Activated naive CD8-positive, alpha-beta T cell treated with anti-CD3 and anti-CD28 coated beads, Interleukin-2, amount 50 U/mL, for 16 hours (primary cell): ENCODE data around the gene CNNM4.
"Not testable (repeated sequence)": the region's sequence is repeated elsewhere in the genome, so short reads cannot be mapped to it uniquely, and the experiment has no call there.

Source experiments
- DNase-seq: peaks from one replicate; pipeline ENCODE4 v3.0.0-alpha.2; 2020; ENCODE audit warnings: low read depth, low spot score

The CNNM4 gene

DNA sequence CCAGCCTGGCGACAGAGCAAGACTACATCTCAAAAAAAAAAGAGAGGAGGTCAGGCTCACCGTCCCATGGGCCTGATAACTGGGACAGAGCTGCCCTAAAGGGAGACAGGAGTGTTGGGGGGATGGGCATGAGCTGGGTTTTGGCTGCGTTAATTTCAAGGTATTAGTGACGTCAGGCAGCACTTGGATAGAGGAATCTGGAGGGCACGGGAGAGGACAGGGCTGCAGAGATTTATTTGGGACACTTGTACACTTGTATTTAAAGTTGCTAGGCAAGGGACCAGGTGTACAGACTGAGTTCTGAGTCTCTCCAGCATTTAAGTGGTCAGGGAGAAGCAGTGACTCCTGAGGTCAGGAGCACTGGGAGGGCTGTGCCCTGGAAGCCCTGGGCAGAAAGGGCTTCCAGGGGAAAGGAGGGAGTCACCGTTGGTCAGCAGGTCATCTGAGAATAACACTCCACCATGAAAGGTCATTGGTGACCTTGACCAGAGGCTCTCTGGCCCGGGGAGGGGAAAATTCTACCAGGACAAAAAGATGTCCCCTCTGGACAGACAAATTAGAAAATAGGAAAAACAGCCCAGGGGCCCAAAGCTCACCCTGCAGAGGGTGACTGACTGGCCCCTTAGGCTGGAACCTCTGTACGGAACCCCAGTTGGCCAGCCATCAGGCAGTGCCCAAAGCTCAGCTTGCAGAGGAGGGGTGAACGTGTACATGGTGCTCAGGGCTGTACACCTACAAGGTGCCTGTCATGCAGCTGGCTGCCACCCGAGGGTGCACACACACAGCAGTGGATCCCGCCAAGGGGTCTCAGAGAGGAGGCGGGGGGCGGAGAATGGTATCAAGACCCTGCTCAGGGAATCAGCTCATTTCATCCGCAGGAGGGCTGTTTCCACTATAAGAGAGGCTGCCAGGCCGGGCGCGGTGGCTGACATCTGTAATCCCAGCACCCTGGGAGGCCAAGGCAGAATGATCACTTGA is 32.4 kb downstream of the CNNM4 start:
- no peak for DNase-seq

DNA sequence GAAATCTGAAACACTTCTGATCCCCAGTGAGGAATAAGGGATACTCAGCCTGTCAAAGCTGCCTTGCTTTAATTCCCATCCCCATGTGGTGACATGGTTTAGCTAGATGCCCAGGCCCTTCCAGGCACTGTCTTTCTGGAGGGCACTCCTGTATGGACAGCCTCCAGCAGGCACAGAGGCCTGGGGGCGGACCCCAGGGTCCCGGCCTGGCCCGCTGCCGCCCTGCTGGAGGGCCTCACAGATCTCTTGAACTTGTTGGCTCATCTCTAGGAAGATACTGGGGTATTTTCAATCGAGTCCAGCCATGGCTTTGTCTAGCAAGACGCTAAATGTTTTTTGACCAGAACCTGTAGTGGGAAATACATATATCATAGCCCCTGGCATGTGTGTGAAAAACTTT is 34.4 kb downstream of the CNNM4 start:
- DNase-seq, result no peak

DNA sequence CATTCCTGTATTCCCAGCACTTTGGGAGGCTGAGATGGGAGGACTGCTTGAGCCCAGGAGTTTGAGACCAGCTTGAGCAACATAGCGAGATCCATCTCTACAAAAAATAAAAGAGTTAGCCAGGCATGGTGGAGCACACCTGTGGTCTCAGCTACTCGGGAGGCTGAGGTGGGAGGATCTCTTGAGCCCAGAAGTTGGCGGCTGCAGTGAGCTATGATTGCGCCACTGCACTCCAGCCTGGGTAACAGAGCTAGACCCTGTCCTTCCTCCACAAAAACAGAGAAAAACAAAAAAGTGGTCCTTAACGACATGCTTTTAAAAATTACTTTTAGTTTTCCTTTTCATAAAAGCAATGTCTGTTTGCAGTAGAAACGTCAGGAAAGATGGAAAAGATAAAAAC is 35.8 kb downstream of the CNNM4 start:
- not testable (repeated sequence) for DNase-seq

DNA sequence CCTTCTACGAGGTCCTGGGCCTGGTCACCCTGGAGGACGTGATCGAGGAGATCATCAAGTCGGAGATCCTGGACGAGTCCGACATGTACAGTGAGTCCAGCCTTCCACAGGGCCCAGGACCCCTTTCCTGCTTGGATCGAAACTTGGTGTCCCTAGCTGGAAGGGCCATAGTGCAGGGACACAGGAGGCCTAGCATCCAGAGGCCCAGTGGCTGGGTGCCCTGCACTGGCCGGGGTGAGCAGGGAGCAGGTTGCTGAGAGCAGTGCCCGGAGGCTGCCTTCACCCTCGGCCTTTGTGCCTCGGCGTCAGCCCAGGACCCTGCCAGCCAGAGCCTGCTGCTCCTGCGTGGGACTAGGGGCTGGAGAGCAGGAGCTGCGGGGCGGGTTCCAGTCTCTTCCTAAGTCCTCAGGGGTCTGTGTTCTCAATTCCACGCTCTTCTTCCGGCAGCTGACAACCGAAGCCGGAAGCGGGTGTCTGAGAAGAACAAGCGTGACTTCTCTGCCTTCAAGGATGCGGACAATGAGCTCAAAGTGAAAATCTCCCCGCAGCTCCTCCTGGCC is 36.4 kb downstream of the CNNM4 start:
- DNase-seq, result no peak

DNA sequence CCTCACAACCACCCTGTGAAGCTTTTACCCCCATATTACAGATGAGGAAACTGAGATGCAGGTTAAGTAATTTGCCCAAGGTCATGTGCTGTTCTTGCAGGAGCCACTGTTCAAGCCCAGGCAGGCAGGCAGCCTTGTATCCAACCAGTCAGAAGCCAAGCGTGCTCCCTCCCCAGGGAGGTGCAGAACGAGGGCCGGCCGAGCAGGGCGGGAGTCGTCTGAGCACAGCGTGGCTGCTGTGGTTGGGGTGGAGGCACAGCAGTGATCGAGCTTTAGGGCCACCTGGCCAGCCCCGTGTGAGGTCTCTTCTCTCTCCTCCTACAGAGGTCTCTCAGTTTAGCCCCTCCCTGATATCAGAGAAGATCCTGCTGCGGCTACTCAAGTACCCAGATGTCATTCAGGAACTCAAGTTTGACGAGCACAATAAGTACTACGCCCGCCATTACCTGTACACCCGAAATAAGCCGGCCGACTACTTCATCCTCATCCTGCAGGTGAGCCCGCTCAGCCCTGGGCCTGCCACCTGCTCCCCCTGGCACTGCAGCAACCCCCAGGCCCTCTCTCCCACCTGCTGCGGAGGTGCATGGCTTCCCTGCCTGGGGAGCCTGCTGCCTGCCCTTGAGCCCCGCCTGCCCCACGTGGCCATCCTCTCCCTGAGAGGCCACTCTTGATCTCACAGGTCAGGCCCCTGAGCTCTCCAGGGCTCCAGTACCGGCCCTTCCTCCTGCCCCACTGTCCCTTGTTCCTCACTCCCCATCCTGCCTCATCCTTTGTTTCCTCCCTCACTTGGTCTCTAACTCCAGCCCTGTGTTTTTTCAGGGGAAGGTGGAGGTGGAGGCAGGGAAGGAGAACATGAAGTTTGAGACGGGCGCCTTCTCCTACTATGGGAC is 38.3 kb downstream of the CNNM4 start:
- DNase-seq, result no peak

DNA sequence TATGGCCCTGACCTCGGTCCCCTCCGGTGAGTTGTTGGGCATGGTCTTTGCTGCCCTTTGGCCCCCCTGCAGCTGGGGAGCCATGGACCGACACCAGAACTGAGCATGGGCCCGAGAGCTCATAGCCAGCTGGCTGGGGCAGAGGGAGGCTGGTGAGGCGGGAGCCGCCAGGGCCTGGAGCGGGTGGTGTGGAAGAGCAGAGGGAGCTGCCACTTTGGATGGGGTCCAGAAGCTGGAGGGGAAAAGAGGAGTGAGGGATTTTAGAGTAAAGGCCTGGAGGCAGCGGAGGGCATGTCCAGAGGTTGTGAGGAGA is 38.9 kb downstream of the CNNM4 start:
- DNase-seq, result no peak

DNA sequence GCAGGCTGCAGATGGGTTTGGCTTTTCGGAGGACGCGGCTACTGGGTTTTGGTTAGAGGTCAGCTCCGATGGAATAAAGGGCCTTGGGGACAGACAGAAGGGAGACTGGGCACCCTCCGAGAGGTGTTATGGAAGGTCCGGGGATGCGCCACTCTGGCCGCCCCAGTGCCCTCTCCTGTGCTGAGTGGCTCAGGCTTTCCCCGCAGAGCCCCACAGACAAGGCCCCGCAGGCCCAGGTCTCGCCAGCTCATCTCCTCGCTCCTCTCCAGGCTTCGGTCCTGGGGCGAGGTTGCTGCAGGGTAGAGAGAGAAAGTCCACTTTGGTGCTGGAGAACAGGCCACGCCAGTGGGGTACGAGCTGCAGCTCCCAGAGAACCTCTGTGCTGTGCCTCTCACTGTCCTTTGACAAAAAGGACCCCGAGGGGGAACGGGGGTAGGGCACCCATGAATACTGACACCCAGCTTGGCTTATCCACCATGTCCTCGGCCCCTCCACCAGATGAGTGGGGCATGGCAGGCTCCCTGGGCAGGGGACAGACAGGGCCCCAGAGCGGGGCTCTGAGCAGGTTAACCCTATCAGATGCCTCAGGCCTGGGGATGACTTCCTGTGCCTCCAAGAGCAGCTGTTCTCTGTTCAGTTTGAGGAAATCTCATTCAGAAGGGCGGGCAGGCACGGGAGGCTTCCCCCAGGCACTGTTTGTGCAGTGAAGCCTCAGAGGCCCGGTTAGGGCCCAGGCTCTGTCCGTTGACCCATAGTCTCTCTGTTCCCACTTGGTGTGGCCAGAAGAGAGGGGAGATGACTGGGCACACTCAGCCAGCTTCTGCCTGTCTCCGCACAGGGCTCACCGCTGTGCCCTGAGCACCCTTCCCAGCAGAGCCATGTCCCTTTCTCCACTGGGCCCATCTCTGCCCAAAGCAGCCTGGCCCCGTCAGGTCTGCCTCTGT is 39.6 kb downstream of the CNNM4 start:
- DNase-seq, result no peak

DNA sequence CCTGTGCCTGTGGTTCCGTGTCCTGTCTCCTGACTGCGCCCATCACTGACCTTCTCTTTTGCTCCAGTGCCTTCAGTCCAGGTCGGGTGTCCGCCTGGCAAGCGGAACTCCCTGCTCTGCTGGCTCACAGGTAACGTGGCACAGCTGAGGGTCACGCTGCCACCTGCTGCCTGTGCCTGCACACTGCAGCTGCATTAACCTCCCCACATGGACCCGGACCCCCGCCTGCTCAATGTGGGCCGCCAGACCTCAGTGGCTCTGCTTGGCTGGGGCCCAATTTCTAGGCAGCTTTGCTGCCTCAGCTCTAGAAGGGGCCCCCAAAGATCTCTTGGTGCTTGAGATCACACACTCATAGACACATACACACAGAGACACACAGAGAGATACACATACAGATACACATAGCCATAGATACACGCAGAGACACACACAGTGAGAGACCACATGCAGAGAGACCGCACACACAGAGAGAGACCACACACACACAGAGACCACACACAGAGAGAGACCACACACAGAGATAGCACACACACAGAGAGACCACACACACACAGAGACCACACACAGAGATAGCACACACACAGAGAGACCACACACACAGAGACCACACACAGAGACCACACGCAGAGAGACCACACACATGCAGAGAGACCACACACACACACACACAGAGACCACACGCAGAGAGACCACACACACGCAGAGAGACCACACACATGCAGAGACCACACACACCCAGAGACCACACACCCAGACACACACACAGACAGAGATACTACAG is 40.5 kb downstream of the CNNM4 start:
- peak; percentile 49 for DNase-seq

DNA sequence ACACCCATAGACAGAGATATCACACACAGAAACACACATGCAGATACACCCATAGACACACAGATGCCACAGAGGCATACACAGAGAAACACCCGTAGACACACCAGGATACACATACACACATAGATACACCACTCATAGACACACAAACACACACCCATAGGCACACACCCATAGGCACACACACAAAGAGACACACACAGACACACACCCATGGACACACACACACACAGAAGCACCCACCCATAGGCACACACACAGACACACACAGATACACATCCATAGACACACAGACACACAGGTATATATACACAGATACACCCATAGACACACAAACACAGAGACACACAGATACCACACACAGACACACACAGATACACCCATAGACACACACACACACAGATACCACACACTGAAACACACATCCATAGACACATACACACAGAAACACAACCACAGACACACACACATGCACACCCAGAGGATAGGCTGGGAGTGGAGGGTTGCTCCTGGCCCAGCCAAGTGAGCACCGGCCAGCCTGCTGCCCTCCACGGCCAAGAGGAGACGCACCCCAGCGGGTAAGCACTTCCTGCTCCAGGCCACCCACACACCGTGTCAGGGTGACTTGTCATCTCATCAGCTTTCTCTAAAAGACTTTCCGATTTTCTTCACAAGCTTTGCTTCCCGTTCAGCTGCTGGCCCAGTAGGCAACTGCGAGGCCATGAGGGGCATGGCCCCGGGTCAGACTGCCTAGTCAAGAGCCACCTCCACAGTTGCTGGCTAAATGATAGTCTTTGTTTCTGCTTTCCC is 41.3 kb downstream of the CNNM4 start:
- no peak for DNase-seq

DNA sequence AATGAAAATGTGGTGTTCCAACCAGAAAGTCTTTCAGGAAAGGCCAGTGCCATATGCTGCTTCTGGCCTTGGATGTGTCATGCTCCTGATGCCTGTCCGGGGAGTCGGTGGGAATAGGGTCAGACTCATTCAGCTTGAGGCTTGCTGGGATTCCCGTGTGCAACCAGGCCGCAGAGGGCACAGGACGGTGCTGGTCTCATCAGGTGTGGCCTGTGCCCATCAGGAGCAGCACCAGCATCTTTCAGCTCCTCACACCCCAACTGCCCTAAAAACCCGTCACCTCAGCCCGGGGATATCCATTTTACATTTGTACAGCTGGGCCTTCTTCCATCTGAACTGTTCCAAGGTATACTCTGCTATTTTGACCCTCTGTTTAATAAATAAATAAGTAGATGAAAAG is 42.0 kb downstream of the CNNM4 start:
- no peak for DNase-seq

DNA sequence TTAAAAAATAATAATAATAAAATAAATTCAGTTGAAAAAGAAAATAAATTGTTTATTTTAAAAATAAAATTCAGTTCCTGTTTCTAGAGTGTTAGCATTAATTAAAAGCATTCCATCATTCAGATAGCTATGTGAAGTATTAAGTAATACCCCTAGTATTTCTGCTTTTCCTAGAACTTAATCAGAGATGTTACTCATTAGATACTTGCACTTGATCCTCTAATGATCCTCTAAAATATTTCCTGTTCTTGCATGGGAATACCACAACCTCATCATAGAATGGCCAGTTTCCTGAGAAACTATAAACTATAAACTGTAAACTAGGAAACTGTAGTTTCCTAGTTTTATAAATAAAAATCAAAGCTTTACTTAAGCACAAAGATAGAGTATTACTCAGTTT is 44.3 kb downstream of the CNNM4 start:
- DNase-seq, result no peak

DNA sequence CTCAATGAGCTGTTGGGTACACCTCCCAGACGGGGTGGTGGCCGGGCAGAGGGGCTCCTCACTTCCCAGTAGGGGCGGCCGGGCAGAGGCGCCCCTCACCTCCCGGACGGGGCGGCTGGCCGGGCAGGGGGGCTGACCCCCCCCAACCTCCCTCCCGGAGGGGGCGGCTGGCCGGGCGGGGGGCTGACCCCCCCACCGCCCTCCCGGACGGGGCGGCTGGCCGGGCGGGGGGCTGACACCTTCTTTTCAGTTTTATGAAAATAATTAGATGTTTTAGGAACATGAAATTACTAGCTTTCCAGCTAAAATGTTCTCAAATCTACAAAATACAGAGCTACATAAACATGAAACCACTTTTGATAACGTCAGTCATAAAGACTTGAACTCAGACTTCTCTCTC is 45.2 kb downstream of the CNNM4 start:
- not testable (repeated sequence) for DNase-seq

DNA sequence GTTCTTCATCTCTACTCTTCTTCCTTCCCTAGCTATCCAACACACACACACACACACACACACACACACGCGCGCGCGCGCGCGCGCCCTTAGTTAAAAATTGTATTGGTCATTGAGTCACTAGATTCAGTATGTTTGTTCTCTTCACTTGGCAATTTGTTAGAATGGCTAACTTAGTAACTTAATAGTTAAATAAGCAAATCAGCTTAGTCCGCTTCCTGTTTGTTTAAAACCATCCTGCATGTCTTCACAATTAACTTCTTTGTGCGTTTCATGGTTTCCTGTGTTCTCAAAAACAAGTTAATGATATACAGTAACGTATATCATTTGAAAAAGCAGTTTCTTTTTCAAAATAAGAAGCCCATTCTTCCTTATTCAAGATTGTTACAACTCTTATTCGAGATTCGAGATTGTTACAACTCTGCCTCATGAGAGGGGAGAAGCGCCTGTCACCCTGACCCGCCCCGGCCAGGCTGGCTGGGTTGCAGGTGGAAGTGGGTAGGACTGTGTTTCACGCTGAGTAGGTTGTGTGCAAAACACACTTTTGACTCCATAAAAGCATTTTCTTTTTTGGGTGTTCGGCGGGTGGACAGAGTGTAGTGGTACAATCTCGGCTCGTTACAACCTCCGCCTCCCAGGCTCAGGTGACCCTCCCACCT is 45.9 kb downstream of the CNNM4 start:
- DNase-seq, result no peak

DNA sequence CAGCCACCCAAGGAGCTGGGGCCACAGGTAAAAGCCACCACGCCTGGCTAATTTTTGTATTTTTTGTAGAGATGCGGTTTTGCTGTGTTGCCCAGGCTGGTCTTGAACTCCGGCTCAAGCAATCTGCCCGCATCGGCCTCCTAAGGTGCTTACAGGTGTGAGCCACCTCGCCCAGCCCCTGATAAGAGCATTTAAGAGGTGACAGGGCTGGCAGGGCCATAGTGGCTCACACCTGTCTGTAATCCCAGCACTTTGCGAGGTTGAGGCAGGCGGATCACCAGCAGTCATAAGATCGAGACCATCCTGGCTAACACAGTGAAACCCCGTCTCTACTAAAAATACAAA is 46.4 kb downstream of the CNNM4 start:
- no peak for DNase-seq

DNA sequence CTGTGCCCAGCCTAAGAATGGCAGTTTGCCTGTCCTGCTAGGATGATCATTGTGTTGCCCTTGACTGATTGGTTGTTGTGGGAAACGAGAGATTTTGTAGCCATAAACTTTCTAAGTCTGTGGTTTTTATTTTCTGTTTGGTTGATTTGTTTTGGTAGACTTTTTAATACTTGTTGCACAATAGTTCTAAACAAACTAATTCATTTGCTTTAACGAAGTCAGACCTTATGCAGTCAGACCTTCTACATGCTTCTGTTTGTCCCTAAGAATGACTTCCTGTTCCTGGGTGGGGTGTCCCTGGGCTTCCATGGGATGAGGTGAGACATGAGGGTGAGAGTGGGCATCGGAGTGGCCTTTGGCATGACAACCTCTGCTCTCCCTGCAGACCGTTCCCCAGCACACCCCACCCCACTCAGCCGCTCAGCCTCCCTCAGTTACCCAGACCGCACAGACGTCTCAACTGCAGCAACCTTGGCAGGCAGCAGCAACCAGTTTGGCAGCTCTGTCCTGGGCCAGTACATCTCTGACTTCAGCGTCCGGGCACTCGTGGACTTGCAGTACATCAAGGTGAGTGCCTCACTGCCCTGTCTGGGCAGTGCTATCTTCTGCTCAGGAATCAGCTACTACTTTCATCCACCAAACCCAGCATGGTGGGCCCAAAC is 47.6 kb downstream of the CNNM4 start:
- DNase-seq, result no peak

DNA sequence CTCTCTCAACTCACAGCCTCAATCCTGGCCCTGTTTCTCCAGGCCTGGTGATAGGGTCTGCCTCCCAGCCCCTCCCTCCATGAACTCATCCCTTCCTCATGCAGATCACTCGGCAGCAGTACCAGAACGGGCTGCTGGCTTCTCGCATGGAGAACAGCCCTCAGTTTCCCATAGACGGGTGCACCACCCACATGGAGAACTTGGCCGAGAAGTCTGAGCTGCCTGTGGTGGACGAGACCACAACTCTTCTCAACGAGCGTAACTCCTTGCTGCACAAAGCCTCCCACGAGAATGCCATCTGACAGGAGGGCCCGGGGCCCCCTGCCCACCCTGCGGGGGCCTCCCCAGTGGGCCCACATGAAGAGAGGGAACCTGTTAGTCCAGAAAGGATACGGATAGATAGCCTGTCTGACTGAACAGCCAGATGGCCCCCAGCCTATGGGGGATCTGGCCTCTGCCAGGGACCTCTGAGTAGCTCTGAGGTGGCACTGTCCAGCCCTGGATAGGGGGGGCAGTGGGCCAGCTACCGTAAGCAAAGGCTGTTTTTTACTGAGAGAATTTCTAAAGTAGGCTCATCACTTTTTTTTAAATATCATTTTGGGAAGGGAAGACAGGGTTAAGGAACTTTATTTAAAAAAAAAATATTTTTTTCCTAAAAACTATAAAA is 48.6 kb downstream of the CNNM4 start:
- no peak for DNase-seq

DNA sequence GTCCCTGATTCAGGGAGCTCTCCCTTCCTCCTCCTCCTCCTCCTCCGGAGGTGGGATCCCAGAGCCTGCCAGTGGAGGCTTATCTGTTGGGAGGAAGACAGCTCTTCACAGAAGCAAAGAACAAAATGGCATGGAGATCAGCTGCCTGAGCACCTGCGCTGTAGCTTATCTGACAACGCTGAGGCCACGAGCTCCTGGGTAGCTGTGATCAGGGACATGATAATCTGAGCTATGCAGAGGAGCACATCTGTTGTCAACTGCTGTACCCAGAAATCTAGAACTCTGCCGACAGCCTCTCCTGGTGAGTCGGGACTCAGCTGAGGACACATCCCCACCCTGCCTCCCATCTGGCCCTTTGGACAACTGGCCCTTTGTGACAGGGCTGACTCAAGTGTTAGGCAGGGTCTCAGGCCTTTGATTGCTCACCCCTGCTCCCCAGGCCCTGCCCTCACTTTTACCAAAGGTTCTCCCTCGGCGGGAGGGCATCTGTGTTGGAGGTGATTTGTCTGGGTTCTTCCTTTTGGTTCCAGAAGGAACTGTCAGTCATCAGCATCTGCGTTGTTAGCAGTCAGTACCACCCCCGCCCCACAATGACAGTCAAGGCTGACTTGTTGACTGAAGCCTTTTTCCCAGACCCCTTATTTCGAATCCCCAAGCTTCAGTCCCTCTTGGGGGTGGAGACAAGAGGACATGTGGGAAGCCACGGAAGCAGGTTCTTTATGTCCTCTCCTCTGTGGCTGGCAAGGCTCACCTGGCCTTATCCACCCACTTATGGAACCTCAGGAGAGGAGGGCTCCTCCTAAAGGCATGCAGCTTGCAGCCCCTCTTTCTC is 49.5 kb downstream of the CNNM4 start:
- DNase-seq, result no peak
